ENCODE results near the gene RNF14. TPM values are rescaled to one million over a fixed set of nuclear protein-coding genes. Genes with fewer than 3 reads are reported as not detected.

RNF14 gene
- total RNA-seq, 3 donors from 2014 or later: 33.9 to 37.9 (median 35.2) TPM

- H3K9me3 Mint-ChIP-seq: no peaks in the 10 kb centered on the region
- no peaks in the 10 kb centered on the region for H3K27me3 Mint-ChIP-seq (ENCODE audit: low read depth)
- DNase-seq (no peak), ATAC-seq (no peak)
- no peaks in the 10 kb centered on the region for H3K36me3 Mint-ChIP-seq (ENCODE audit: insufficient read depth)
- peak within 1 kb of the TSS; percentile 63 for H3K4me3 Mint-ChIP-seq
- H3K4me1 Mint-ChIP-seq (ENCODE audit: low read depth): peaks cover 43% of the 10 kb centered on the region
Measured at GRCh38 chr5:141958113-141958512, 10.8 kb upstream of the RNF14 start, which contains the start of gene PCDH12. PCDH12 (minus strand) TSS chr5:141958202; CDS start chr5:141957851, 351 bp downstream.

- no peak for DNase-seq
Measured at GRCh38 chr5:141958546-141959172, 10.2 kb upstream of the RNF14 start.

DNA sequence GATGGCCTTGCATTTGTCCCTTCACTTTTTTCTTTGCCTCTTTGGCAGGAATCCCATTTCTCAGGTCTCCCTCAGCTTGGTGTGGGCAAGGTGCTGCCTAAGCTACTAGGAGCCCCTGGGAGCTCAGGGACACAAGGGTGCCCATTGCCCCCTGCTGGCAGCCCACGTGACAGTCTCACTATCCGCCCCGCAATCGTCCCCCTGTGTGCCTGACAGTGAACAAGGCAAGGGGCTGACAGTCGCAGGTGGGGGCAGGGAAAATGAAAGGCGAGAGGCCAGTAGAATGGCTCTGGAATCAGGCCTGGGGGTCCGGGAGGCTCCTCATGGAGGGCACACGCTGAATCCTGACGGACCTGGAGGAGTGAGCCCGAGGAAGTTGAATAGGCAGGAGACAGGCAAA, 8.9 kb upstream of the RNF14 start:
- no peaks in the 10 kb centered on the region for H3K9me3 Mint-ChIP-seq

More at GRCh38 chr5:141958546-141959172, 10.2 kb upstream of the RNF14 start:
- Mint-ChIP-seq H3K4me1 (ENCODE audit: low read depth) (peaks cover 43% of the 10 kb centered on the region), H3K36me3 (ENCODE audit: insufficient read depth) (no peaks in the 10 kb centered on the region), H3K9me3 (no peaks in the 10 kb centered on the region), H3K4me3 (peak overlapping the region; percentile 63), H3K27me3 (ENCODE audit: low read depth) (no peaks in the 10 kb centered on the region)
- ATAC-seq: no peak

DNA sequence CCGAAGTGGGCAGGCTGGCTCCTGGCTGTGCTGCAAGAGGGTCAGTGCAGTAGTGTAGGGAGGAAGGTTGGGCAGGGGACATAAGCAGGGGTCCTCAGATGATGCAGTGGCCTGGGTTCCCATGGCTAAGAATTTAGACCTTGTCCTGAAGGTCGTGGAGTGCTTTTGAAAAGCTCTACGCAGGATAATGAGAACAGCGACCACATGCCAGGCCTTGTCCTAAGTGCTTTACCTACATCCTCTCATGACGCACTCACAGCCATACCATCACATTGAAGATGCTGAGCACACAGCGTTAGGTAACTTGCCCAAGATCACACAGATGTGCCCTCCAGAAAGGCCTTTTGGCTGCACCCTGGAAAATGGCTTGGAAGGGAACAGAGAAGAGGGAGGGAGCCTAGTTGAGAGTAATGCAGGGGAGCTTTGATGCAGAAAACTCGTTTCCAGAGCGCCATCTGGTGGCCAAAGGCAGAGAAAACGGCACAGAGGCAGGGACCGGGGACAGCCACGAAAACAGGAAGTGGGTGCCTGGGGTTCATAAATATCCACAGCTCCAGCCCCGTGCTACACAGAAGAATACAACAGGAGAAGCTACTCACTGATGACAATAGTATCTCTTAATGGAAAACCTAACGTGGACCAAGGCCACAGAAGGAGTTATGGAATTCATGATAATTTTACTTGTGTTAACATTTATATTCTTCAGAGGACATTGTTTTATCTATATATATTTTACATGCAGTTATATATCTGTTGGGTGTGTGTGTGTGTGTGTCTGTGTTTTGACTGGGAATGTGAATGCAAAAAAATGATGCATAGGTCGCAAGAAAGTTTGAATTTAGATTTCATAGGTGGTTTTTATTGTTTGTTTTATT, 8.2 kb upstream of the RNF14 start:
- DNase-seq (peak; percentile 88), ATAC-seq (peak; percentile 94 to 95)
- H3K4me3 Mint-ChIP-seq: no peak overlapping the region
- no peaks in the 10 kb centered on the region for H3K27me3 Mint-ChIP-seq (ENCODE audit: low read depth)
- no peaks in the 10 kb centered on the region for H3K36me3 Mint-ChIP-seq (ENCODE audit: insufficient read depth)
- peaks cover 43% of the 10 kb centered on the region for H3K4me1 Mint-ChIP-seq (ENCODE audit: low read depth)
- H3K9me3 Mint-ChIP-seq: no peaks in the 10 kb centered on the region

More for the DNA sequence above, 8.9 kb upstream of the RNF14 start:
- Mint-ChIP-seq H3K36me3 (ENCODE audit: insufficient read depth) (no peaks in the 10 kb centered on the region), H3K4me1 (ENCODE audit: low read depth) (peaks cover 43% of the 10 kb centered on the region), H3K4me3 (no peak overlapping the region), H3K27me3 (ENCODE audit: low read depth) (no peaks in the 10 kb centered on the region)
- ATAC-seq (peak in 1 of 2 donors; percentile 31), DNase-seq (no peak)

- Mint-ChIP-seq H3K4me1 (ENCODE audit: low read depth) (peaks cover 43% of the 10 kb centered on the region), H3K36me3 (ENCODE audit: insufficient read depth) (no peaks in the 10 kb centered on the region), H3K27me3 (ENCODE audit: low read depth) (no peaks in the 10 kb centered on the region), H3K4me3 (no peak overlapping the region), H3K9me3 (no peaks in the 10 kb centered on the region)
- DNase-seq (no peak), ATAC-seq (no peak)
Measured at GRCh38 chr5:141961466-141961865, 7.4 kb upstream of the RNF14 start.

DNA sequence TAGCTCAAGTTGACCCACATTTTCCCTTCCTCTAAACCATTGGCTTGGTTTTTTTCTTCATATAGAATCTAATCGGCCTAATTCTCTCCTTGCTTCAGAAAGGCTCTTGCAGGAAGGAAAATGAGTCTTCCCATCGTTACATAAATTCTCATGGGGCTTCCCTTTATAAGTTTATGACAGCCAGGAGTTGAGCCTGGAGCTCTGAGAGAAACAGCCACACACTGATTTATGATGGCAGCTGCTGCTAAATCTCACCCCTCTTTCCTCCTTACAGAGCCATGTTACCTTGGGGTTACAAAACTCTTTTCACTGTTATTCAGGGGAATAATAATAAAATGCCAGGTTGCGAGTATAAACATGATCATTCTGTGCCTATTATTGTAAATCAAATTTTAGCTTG, 5.2 kb upstream of the RNF14 start:
- Mint-ChIP-seq H3K36me3 (ENCODE audit: insufficient read depth) (no peaks in the 10 kb centered on the region), H3K27me3 (ENCODE audit: low read depth) (no peaks in the 10 kb centered on the region), H3K9me3 (no peaks in the 10 kb centered on the region), H3K4me3 (no peak overlapping the region), H3K4me1 (ENCODE audit: low read depth) (peaks cover 36% of the 10 kb centered on the region)
- no peak for ATAC-seq
- DNase-seq: no peak

GRCh38 chr5:141965071-141965470, 3.8 kb upstream of the RNF14 start:
- Mint-ChIP-seq H3K4me3 (no peak overlapping the region), H3K4me1 (ENCODE audit: low read depth) (peaks cover 31% of the 10 kb centered on the region), H3K27me3 (ENCODE audit: low read depth) (no peaks in the 10 kb centered on the region), H3K9me3 (no peaks in the 10 kb centered on the region), H3K36me3 (ENCODE audit: insufficient read depth) (no peaks in the 10 kb centered on the region)
- ATAC-seq (no peak), DNase-seq (no peak)

DNA sequence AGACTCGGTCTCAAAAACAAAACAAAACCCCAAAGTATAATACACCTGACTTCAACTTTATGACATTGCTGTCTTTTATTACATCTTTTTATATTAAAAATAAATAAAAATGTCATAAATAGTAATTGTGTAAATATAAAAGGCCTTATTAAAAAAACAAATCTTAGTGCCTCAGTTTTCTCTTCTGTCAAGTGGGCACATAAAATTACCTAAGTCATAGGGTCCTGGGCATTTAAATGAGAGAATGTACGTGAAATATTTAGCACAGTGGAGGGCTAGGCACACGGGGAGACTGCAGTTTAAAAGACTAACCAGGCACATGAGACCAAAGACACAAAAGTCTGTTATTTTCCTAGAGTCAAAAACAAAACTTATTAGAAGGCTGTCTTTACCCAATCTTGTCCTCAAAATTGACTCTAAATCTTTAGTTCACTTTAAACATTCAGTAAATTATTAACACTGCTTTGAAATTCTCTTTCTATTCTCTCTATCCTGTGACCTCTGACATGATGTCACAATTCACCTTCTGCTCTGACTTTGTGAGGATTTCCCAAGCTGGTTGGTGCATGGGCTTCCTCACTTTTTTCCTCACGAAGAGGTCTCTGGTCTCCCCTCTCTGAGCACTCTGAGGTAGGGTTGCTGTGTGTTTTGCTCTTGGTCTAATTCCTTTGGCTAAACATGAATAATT, 2.5 kb upstream of the RNF14 start:
- peaks cover 27% of the 10 kb centered on the region for H3K4me1 Mint-ChIP-seq (ENCODE audit: low read depth)
- H3K36me3 Mint-ChIP-seq (ENCODE audit: insufficient read depth): no peaks in the 10 kb centered on the region
- DNase-seq (no peak), ATAC-seq (no peak)
- no peak overlapping the region for H3K4me3 Mint-ChIP-seq
- no peaks in the 10 kb centered on the region for H3K27me3 Mint-ChIP-seq (ENCODE audit: low read depth)
- H3K9me3 Mint-ChIP-seq: no peaks in the 10 kb centered on the region

GRCh38 chr5:141966963-141967333, 2.0 kb upstream of the RNF14 start:
- H3K4me3 Mint-ChIP-seq: no peak overlapping the region
- no peaks in the 10 kb centered on the region for H3K9me3 Mint-ChIP-seq
- DNase-seq: no peak
- peaks cover 26% of the 10 kb centered on the region for H3K4me1 Mint-ChIP-seq (ENCODE audit: low read depth)
- ATAC-seq: no peak
- H3K36me3 Mint-ChIP-seq (ENCODE audit: insufficient read depth): no peaks in the 10 kb centered on the region
- H3K27me3 Mint-ChIP-seq (ENCODE audit: low read depth): no peaks in the 10 kb centered on the region

DNA sequence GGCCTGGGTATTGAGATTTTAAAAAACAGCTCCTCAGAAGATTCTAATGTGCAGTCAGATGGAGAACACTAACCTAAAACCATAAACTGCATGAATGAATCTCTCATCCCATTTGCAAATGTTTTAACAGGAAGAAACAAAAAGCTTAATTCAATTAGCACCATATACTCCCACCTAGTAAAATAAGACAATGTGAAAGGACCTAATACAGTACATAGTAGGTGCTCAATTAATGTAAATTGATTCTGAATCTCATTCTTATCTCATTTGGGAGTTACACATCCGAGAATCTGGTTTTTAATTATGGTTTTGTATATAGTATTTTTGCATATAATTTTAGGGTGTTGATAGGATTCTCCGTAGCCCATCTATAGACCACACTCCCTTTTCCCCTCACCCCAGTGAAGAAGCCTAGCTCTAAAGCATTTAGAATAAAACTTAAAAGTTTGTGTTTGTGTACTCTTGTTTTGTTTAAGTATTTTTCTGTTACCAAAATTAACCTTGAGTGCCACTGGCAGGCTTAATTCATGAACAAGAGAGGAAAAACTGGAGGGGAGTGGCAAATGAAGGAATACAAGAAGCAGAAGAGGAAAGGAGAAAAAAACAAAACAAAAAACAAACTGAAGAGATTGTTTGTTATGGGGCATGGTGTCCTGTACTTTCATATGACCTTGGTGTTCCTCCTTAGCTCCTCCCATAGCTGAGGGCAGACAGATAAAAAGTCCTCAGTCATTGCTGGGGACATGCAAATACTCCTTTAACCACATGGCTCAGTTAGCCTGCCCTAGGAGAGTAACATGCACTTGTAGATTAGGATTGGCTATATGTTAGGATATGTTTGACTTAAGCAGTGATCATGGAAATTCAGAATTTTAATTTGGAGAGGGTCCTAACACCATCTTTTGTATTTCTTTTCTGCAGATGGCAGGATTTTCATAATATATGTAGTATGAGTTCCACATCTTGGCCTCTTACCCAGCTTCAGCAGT, 1.2 kb downstream of the RNF14 start:
- H3K4me3 Mint-ChIP-seq: peak overlapping the region; percentile 93
- H3K4me1 Mint-ChIP-seq (ENCODE audit: low read depth): peaks cover 42% of the 10 kb centered on the region
- H3K9me3 Mint-ChIP-seq: no peaks in the 10 kb centered on the region
- no peak for ATAC-seq
- DNase-seq: no peak
- peaks cover 15% of the 10 kb centered on the region for H3K36me3 Mint-ChIP-seq (ENCODE audit: insufficient read depth)
- H3K27me3 Mint-ChIP-seq (ENCODE audit: low read depth): no peaks in the 10 kb centered on the region

GRCh38 chr5:141973871-141974595, 5.1 kb downstream of the RNF14 start:
- Mint-ChIP-seq H3K36me3 (ENCODE audit: insufficient read depth) (peaks cover 27% of the 10 kb centered on the region), H3K27me3 (ENCODE audit: low read depth) (no peaks in the 10 kb centered on the region), H3K4me1 (ENCODE audit: low read depth) (peaks cover 43% of the 10 kb centered on the region), H3K9me3 (no peaks in the 10 kb centered on the region), H3K4me3 (peak overlapping the region; percentile 20)
- DNase-seq (no peak), ATAC-seq (peak; percentile 12 to 22)

DNA sequence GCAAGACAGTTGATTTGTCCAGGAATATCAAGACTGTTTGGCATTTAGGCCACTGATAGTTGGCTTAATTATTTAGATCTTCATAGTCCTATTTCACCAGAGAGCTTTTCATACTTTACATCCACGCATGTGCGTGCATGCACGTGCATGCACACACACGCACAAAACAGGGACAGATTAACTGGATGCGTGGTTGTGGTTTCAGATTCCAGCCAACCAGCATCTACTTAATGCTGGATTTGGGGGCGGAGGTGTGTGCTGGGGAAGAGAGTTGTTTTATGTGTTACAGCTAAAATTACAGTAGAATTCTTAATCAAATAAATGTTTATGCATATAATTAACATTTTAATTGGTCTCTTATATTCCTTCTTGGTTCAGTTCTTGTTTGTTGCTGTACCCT, 7.3 kb downstream of the RNF14 start:
- no peak for ATAC-seq
- Mint-ChIP-seq H3K9me3 (no peaks in the 10 kb centered on the region), H3K36me3 (ENCODE audit: insufficient read depth) (peaks cover 38% of the 10 kb centered on the region), H3K4me1 (ENCODE audit: low read depth) (peaks cover 28% of the 10 kb centered on the region), H3K4me3 (no peak overlapping the region), H3K27me3 (ENCODE audit: low read depth) (no peaks in the 10 kb centered on the region)
- no peak for DNase-seq

DNA sequence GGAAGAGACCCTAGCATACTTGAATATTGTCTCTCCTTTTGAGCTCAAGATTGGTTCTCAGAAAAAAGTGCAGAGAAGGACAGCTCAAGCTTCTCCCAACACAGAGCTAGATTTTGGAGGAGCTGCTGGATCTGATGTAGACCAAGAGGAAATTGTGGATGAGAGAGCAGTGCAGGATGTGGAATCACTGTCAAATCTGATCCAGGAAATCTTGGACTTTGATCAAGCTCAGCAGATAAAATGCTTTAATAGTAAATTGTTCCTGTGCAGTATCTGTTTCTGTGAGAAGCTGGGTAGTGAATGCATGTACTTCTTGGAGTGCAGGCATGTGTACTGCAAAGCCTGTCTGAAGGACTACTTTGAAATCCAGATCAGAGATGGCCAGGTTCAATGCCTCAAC, 9.5 kb downstream of the RNF14 start:
- Mint-ChIP-seq H3K4me1 (ENCODE audit: low read depth) (peaks cover 24% of the 10 kb centered on the region), H3K36me3 (ENCODE audit: insufficient read depth) (peaks cover 42% of the 10 kb centered on the region), H3K4me3 (no peak overlapping the region), H3K27me3 (ENCODE audit: low read depth) (no peaks in the 10 kb centered on the region), H3K9me3 (no peaks in the 10 kb centered on the region)
- ATAC-seq (no peak), DNase-seq (no peak)

Data from activated T-cell treated with anti-CD3 and anti-CD28 coated beads, Interleukin-2, amount 50 U/mL, for 4 hours (primary cell).